B cell (primary cell): ENCODE results near the gene LSM12.

ENCODE experiments used
- EZH2 ChIP-seq: IDR thresholded peaks from 2 replicates; pipeline ENCODE4 v1.6.1; 2012; ENCODE audit warnings: borderline replicate concordance, low read depth, mild to moderate bottlenecking, moderate library complexity, low read length; ENCODE audit not compliant: insufficient read depth, poor library complexity, severe bottlenecking
- TF ChIP-seq, protein P1 (sequence below): fragments of 200-600 bp; IDR thresholded peaks from one replicate; pipeline ENCODE4 v1.8.0; 2022; ENCODE audit warnings: antibody characterized with exemption, mild to moderate bottlenecking

DNA sequence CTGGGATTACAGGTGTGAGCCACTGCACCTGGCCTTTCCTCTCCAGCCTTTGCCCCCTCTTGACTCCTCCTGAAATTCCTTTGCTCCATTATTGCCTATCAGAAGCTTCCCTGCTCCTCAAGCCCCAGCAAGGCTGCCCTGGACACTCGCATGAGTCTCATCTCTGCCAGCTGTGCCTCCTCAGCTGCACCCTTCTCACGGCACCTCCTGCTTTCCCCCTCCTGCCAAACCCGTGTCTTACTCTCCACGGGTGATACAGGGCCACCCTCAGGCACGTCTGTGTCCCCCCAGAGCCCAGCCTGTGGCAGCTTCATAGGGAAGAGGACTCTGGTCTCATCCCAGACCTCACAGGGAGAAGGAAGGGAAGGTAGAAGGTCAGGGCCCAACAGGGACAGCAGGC, 19.4 kb upstream of the LSM12 start:
- TF ChIP-seq, protein P1, sequence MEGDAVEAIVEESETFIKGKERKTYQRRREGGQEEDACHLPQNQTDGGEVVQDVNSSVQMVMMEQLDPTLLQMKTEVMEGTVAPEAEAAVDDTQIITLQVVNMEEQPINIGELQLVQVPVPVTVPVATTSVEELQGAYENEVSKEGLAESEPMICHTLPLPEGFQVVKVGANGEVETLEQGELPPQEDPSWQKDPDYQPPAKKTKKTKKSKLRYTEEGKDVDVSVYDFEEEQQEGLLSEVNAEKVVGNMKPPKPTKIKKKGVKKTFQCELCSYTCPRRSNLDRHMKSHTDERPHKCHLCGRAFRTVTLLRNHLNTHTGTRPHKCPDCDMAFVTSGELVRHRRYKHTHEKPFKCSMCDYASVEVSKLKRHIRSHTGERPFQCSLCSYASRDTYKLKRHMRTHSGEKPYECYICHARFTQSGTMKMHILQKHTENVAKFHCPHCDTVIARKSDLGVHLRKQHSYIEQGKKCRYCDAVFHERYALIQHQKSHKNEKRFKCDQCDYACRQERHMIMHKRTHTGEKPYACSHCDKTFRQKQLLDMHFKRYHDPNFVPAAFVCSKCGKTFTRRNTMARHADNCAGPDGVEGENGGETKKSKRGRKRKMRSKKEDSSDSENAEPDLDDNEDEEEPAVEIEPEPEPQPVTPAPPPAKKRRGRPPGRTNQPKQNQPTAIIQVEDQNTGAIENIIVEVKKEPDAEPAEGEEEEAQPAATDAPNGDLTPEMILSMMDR, result no peak
- no peak for TF ChIP-seq EZH2
